GM21825 (cell line): ENCODE data around the gene SNRNP25.

Experiments used
- ATAC-seq: cut with Tn5 transposase; IDR thresholded peaks from one replicate; pipeline ENCODE4 v1.9.1; 2021; ENCODE audit warnings: mild to moderate bottlenecking, moderate library complexity; ENCODE audit not compliant: unreplicated experiment

The SNRNP25 gene

GRCh38 chr16:100989-101388 lies 47.4 kb downstream of the SNRNP25 start:
- no peak for ATAC-seq

DNA sequence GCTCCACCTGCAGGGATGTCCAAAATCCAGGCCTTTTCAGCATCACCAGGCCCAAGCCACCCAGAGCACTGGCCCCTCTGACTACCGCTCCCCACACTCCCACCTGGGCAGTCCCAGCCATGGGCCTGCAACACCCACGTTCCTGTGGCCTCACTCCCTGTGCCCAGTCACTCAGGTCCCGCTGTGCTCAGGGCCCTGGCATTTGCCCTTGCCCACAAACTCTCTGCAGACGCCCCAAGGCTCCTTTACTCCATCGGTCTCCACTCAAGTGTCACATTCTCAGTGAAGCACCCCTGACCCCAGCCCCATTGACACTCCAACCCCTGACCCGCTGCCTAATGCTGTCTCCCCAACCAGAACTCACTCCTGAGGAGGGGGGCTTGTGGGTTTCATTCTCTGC lies 48.0 kb downstream of the SNRNP25 start:
- ATAC-seq = no peak

DNA sequence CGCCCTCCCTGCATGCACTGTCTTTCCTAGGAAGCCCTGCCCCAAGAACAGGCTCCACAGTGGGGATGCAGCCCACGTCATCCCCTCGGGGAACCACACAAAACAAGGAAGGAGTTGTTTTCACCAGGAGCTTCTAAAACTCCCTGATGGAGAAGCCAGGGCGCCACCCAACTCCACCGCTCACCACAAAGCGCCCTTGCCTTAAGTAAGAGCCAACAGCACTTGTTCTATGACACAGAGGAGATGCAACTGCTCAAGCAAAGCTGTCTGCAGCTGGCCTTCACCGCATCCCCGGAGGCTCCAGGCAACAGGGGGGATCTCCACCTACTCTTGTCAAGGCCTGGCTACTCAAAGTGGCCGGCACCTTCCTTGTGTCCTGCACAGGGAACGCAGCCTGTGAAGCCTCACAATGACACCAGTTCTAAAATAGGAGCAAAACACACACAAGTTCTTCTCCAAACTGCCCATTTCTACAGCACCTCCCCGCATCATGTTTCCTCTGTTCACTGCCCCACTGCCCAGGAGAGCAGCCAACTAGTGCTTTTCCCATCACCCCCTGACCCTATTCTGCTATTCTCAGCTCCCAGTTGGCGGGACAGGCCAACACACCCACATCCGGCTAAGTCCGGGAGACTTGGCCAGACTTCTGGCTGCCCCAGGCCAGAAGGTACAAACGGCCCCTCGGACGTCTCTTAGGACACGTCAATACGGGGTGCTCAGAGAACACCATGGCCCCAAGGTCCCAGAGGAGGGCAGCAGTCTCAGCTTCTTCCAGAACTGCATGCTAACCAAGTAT lies 48.6 kb downstream of the SNRNP25 start:
- ATAC-seq = no peak

DNA sequence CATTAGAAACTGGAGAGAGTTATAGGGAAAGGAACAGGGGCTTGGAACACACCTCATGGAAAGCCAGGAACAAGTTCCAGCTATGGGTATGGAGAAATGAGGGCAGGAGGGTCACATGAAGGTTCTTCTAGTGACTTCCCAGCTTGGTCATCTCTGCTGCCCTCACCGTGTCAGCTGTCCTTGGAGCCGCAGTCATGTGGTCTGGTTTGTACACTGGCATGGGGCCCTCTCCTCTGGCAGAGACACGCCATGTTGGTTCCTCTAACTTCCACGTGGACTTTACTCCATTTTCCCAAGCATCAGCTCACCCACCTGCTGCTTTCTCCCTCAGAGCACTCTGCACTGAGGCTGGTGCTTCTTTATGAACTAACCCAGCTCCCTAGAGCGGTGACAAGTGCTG lies 50.7 kb downstream of the SNRNP25 start:
- no peak for ATAC-seq

- ATAC-seq = no peak
Observed at GRCh38 chr16:104928-105327, 51.3 kb downstream of the SNRNP25 start.

DNA sequence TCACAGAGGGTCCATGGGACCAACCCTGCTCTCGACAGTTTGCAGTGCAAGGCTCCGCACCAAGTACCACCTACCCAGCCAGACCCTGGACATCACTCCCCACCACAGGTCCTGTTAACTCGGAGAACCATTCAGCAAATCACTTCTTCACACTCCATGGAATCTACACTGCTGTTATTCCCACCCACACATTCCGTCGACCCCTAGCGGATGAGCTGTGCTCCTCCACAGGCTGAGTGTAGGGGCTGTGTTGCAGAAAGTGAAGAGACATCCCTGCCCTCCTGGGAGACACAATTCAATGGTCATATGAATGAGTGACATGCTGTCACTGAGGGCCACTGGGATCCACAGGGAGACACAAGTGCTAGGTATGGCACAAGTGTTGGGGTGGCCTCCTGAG lies 51.9 kb downstream of the SNRNP25 start:
- ATAC-seq = no peak

GRCh38 chr16:106623-107324 lies 53.1 kb downstream of the SNRNP25 start:
- ATAC-seq = no peak
